NCI-H146 (cell line): ENCODE measurements around the gene TLCD3A.
"Not testable (repeated sequence)": the region's sequence is repeated elsewhere in the genome, so short reads cannot be mapped to it uniquely, and the experiment has no call there.

ENCODE experiments used
- DNase-seq: peaks from one replicate; lab custom pipeline; 2025; lab: John Stamatoyannopoulos, UW

TLCD3A gene

GRCh38 chr17:789160-789840 is 56.9 kb downstream of the TLCD3A start:
- no peak for DNase-seq

- not testable (repeated sequence) for DNase-seq
Measured at GRCh38 chr17:789931-790873, 57.8 kb downstream of the TLCD3A start.

- DNase-seq: not testable (repeated sequence)
Measured at GRCh38 chr17:790874-791247, 58.5 kb downstream of the TLCD3A start.

- no peak for DNase-seq
Measured at GRCh38 chr17:791829-792228, 59.4 kb downstream of the TLCD3A start.

- DNase-seq: no peak
Measured at GRCh38 chr17:792277-792676, 59.9 kb downstream of the TLCD3A start.
